Natural killer cell treated with Interleukin-12 subunit alpha and Interleukin-12 subunit beta and Interleukin-15 and Interleukin-18, amount 100 ng/mL, for 72 hours (primary cell): Measurements from ENCODE around the gene PLPPR2. TPM values are rescaled to one million over a fixed set of nuclear protein-coding genes. Genes with fewer than 3 reads are reported as not detected.
"Not testable (repeated sequence)": the region's sequence is repeated elsewhere in the genome, so short reads cannot be mapped to it uniquely, and the experiment has no call there.

Experiments
- ATAC-seq, 2 donors: fragments of 150-1000 bp; cut with Tn5 transposase in 1 of 2; sonication (Bioruptor Pico), chemical (Tn5 transposase) in 1 of 2; 2 replicates each; pipeline ENCODE4 v1.10.0; 2021
- DNase-seq: peaks from one replicate; pipeline ENCODE4 v3.0.0; 2022; ENCODE audit warnings: low spot score
- H3K27ac Mint-ChIP-seq, 2 donors: 1 replicate in 1 of 2; 2 replicates in 1 of 2; pipeline ENCODE4 v1.8.0; 2022; ENCODE audit warnings: mixed read lengths in 2 of 2, mild to moderate bottlenecking in 1 of 2, moderate library complexity in 1 of 2
- H3K27me3 Mint-ChIP-seq, 2 donors: 1 replicate in 1 of 2; 2 replicates in 1 of 2; pipeline ENCODE4 v1.8.0; 2022; ENCODE audit warnings: mixed read lengths in 2 of 2
- H3K36me3 Mint-ChIP-seq: one replicate; pipeline ENCODE4 v1.8.0; 2022; ENCODE audit warnings: mixed read lengths
- H3K4me1 Mint-ChIP-seq, 2 donors: 1 replicate in 1 of 2; 2 replicates in 1 of 2; pipeline ENCODE4 v1.8.0; 2022; ENCODE audit warnings: low read depth in 2 of 2, mixed read lengths in 2 of 2, mild to moderate bottlenecking in 1 of 2
- H3K4me3 Mint-ChIP-seq: one replicate; pipeline ENCODE4 v1.8.0; 2022; ENCODE audit warnings: mixed read lengths
- H3K9me3 Mint-ChIP-seq: 2 replicates; pipeline ENCODE4 v1.8.0; 2022; ENCODE audit warnings: mixed read lengths
- total RNA-seq, 2 donors: library from RNA; stranded (reverse); gene quantifications; one replicate each; pipeline ENCODE4 v1.2.3, GENCODE V29; 2022

PLPPR2 gene
- total RNA-seq, result 10 to 100 TPM in 1 of 2 donors, 1 to 10 TPM in 1; 9.4 to 11.3 TPM

GRCh38 chr19:11355160-11356073, at the start of gene PLPPR2:
PLPPR2 (plus strand) TSS chr19:11355432; CDS start chr19:11357674, 2,242 bp downstream.
- peak; percentile 91 for DNase-seq
- H3K27me3 Mint-ChIP-seq, result peaks cover 0 to 6% of the 10 kb centered on the region in 2 donors
- no peaks in the 10 kb centered on the region for H3K36me3 Mint-ChIP-seq
- peak within 1 kb of the TSS; percentile 81 for H3K4me3 Mint-ChIP-seq
- ATAC-seq, result peak; percentile 90 to 96
- peaks cover 13 to 14% of the 10 kb centered on the region in 2 donors for H3K4me1 Mint-ChIP-seq
- peak within 1 kb of the TSS; percentile 3 to 7 for H3K27ac Mint-ChIP-seq
- H3K9me3 Mint-ChIP-seq, result peaks cover 3% of the 10 kb centered on the region

GRCh38 chr19:11306337-11306736, 48.9 kb upstream of the PLPPR2 start:
- Mint-ChIP-seq H3K36me3 (no peaks in the 10 kb centered on the region), H3K4me1 (no peaks in the 10 kb centered on the region), H3K9me3 (no peaks in the 10 kb centered on the region), H3K27ac (no peak overlapping the region), H3K27me3 (peaks cover 6 to 10% of the 10 kb centered on the region in 2 donors), H3K4me3 (no peak overlapping the region)
- no peak for ATAC-seq
- no peak for DNase-seq

DNA sequence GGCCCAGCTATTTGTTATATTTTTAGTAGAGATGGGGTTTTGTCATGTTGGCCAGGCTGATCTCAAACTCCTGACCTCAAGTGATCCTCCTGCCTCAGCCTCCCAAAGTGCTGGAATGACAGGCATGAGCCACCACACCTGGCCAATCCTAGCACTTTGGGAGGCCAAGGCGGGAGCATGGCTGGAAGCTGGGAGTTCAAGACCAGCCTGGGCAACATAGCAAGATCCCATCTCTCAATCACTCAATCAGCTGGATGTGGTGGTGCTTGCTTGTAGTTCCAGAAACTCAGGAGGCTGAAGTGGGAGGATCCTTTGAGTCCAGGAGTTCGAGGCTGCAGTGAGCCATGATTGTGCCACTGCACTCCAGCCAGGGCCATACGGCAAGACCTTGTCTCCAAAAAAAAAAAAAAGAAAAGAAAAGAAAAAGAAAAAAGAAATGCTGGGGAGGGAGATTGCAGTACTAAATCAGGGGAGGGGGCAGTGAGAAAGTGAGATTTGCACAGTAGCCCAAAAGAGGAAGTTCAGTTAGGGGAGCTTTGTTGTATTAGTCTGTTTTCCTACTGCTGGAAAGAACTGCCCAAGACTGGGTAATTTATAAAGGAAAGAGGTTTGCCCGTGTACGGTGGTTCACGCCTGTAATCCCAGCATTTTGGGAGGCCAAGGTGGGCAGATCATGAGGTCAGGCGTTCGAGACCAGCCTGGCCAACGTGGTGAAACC, 34.8 kb upstream of the PLPPR2 start:
- H3K27me3 Mint-ChIP-seq, H3K36me3 Mint-ChIP-seq, H3K9me3 Mint-ChIP-seq, DNase-seq, ATAC-seq: not testable (repeated sequence)
- Mint-ChIP-seq H3K27ac (peak overlapping the region; percentile 67 to 97), H3K4me3 (peak overlapping the region; percentile 48), H3K4me1 (peaks cover 46 to 58% of the 10 kb centered on the region in 2 donors)

- Mint-ChIP-seq H3K9me3 (no peaks in the 10 kb centered on the region), H3K4me3 (peak overlapping the region; percentile 48), H3K27ac (peak overlapping the region; percentile 67 to 97), H3K36me3 (no peaks in the 10 kb centered on the region), H3K27me3 (no peaks in the 10 kb centered on the region), H3K4me1 (peaks cover 46 to 58% of the 10 kb centered on the region in 2 donors)
- ATAC-seq (no peak), DNase-seq (no peak)
Observed at GRCh38 chr19:11321191-11322126, 33.8 kb upstream of the PLPPR2 start.

GRCh38 chr19:11322269-11323024, 32.8 kb upstream of the PLPPR2 start:
- H3K27me3 Mint-ChIP-seq, result no peaks in the 10 kb centered on the region
- ATAC-seq, result no peak
- H3K4me3 Mint-ChIP-seq, result peak overlapping the region; percentile 48
- H3K36me3 Mint-ChIP-seq, result no peaks in the 10 kb centered on the region
- peaks cover 46 to 53% of the 10 kb centered on the region in 2 donors for H3K4me1 Mint-ChIP-seq
- H3K9me3 Mint-ChIP-seq, result no peaks in the 10 kb centered on the region
- DNase-seq, result no peak
- H3K27ac Mint-ChIP-seq, result peak overlapping the region; percentile 67 to 97

DNA sequence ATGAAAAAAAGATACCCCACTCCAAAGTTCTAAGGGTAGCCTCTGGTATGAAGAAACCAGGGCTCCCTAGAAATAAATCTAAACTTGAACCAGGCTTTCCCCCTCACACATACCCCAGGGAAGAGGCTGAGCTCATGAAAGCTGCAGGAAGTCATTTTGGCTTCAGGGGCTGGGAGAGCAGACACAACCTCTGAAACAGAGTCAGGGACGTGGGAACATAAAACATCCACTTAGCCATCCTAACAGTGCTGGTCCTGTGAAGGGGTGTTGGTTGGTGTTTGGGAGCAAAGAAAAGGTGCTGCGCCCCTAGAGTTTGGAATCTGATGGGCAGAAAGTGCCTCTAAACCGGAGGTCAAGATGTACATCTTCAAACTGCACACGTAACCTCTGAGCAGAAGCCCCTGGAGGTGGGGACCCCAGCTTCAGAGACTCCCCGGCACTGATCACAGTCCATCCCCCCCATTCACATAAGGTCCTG, 31.6 kb upstream of the PLPPR2 start:
- DNase-seq (no peak), ATAC-seq (no peak)
- peak overlapping the region; percentile 80 for H3K4me3 Mint-ChIP-seq
- peak overlapping the region; percentile 91 to 97 for H3K27ac Mint-ChIP-seq
- H3K4me1 Mint-ChIP-seq, result peaks cover 41 to 42% of the 10 kb centered on the region in 2 donors
- H3K36me3 Mint-ChIP-seq, result no peaks in the 10 kb centered on the region
- no peaks in the 10 kb centered on the region for H3K27me3 Mint-ChIP-seq
- H3K9me3 Mint-ChIP-seq, result no peaks in the 10 kb centered on the region

DNA sequence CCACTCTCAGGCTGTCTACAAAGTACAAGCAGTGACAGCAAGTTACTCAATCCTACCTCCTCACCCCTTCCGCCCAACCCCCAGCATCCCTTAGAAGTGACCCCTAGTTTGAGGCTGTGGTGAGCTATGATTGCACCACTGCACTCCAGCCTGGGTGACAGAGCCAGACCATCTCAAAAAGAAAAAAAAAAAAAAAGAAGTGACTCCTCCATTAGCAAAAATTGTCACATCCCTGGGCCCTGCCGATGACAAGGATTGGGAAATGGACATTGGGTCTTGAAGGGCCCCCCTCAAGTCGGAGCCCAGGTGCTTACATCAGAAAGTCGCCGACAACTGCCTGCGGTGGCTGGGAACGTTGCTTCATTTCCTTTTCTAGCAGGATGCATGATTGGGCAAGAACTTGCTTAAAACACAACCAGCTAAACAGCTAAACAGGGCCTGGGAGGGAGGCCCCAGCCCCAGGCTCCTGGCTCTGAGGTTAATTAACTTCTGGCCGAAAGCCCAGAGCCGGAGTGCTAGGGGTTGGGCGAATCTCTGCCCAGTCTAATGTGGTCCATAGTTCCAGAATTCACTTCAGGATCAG, 31.1 kb upstream of the PLPPR2 start:
- Mint-ChIP-seq H3K36me3 (no peaks in the 10 kb centered on the region), H3K4me3 (peak overlapping the region; percentile 80), H3K9me3 (no peaks in the 10 kb centered on the region), H3K27ac (peak overlapping the region; percentile 91 to 97), H3K4me1 (peaks cover 35 to 38% of the 10 kb centered on the region in 2 donors), H3K27me3 (no peaks in the 10 kb centered on the region)
- DNase-seq (peak; percentile 92), ATAC-seq (peak; percentile 91 to 93)

GRCh38 chr19:11324748-11325389, 30.4 kb upstream of the PLPPR2 start:
- no peaks in the 10 kb centered on the region for H3K27me3 Mint-ChIP-seq
- H3K9me3 Mint-ChIP-seq, result no peaks in the 10 kb centered on the region
- ATAC-seq (no peak), DNase-seq (no peak)
- H3K4me3 Mint-ChIP-seq, result peak overlapping the region; percentile 80
- peaks cover 35% of the 10 kb centered on the region in 2 donors for H3K4me1 Mint-ChIP-seq
- H3K36me3 Mint-ChIP-seq, result no peaks in the 10 kb centered on the region
- H3K27ac Mint-ChIP-seq, result peak overlapping the region; percentile 91 to 97

DNA sequence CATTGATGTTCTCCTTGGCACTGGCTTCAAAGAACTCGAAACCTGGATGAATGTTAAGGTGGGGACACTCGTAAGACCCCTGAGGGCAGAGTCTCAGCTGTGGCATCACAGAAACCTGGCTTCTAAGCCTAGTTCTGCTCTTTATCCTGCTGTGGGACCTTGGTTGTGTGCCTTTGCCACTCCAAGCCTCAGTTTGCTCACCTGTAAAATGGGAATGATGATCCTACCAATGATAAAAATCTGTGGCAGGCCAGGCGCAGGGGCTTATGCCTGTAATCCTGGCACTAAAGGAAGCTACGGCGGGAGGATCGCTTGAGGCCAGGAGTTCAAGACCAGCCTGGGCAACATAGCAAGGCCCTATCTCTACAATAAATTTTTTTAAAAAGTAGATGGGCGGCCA, 29.7 kb upstream of the PLPPR2 start:
- Mint-ChIP-seq H3K27ac (peak overlapping the region in 1 of 2 donors; percentile 68), H3K9me3 (no peaks in the 10 kb centered on the region), H3K4me3 (no peak overlapping the region), H3K27me3 (no peaks in the 10 kb centered on the region), H3K36me3 (no peaks in the 10 kb centered on the region), H3K4me1 (peaks cover 35 to 37% of the 10 kb centered on the region in 2 donors)
- no peak for DNase-seq
- no peak for ATAC-seq

- H3K36me3 Mint-ChIP-seq, result no peaks in the 10 kb centered on the region
- H3K4me3 Mint-ChIP-seq, result no peak overlapping the region
- H3K27me3 Mint-ChIP-seq, result no peaks in the 10 kb centered on the region
- H3K27ac Mint-ChIP-seq, result peak overlapping the region in 1 of 2 donors; percentile 56
- H3K4me1 Mint-ChIP-seq, result peaks cover 0 to 3% of the 10 kb centered on the region in 2 donors
- no peaks in the 10 kb centered on the region for H3K9me3 Mint-ChIP-seq
- ATAC-seq (no peak), DNase-seq (no peak)
Observed at GRCh38 chr19:11330127-11330526, 25.1 kb upstream of the PLPPR2 start.

DNA sequence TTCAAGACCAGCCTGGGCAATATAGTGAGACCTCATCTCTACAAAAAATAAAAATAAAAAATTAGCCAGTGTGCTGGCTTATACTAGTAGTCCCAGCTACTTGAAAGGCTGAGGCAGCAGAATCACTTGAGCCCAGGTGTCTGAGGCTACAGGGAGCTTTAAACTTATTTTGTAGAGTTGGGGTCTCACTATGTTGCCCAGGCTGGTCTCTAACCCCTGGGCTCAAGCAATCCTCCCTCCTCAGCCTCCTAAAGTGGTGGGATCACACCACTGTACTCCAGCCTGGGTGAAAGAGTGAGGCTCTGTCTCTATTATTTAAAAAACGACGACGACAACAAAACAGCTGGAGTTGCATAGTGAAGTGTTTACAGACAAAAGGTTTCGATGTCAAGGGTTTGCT, 23.7 kb upstream of the PLPPR2 start:
- ATAC-seq, result no peak
- H3K4me1 Mint-ChIP-seq, result peaks cover 0 to 3% of the 10 kb centered on the region in 2 donors
- no peak overlapping the region for H3K4me3 Mint-ChIP-seq

GRCh38 chr19:11332822-11333221, 22.4 kb upstream of the PLPPR2 start:
- no peak overlapping the region for H3K27ac Mint-ChIP-seq
- no peaks in the 10 kb centered on the region for H3K36me3 Mint-ChIP-seq
- H3K4me3 Mint-ChIP-seq, result no peak overlapping the region
- no peaks in the 10 kb centered on the region for H3K27me3 Mint-ChIP-seq
- H3K4me1 Mint-ChIP-seq, result peaks cover 5 to 10% of the 10 kb centered on the region in 2 donors
- no peaks in the 10 kb centered on the region for H3K9me3 Mint-ChIP-seq
- DNase-seq (no peak), ATAC-seq (no peak)

More for the DNA sequence above, 23.7 kb upstream of the PLPPR2 start:
- no peak overlapping the region for H3K27ac Mint-ChIP-seq
- H3K36me3 Mint-ChIP-seq, result no peaks in the 10 kb centered on the region
- no peaks in the 10 kb centered on the region for H3K27me3 Mint-ChIP-seq
- H3K9me3 Mint-ChIP-seq, result no peaks in the 10 kb centered on the region
- DNase-seq, result no peak
